ENCODE results near the gene DPP6. TPM values are rescaled to one million over a fixed set of nuclear protein-coding genes. Genes with fewer than 3 reads are reported as not detected.
"Not testable (repeated sequence)": the region's sequence is repeated elsewhere in the genome, so short reads cannot be mapped to it uniquely, and the experiment has no call there.

Gene DPP6
- total RNA-seq, 1 donor from 2014 or later: not detected

DNA sequence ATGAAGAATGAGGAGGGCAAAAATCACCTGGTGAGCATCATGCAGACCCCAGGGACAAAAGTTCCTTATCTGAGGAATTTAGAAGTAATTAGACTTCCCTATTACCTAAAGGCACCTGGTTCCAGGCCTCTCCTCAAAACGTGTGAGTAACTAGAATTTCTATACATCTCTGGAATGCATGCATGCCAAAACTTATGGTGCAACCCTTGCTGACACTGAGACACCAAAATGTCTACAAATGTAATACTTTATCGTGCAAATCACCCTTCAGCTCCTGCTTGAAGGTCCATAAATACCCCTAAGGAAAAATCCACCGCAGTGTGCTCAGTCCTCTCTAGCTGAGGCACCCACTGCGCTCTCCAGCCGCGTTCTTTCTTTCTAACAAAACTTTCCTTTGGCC lies 866.5 kb downstream of the DPP6 start:
- intact Hi-C loops (cut with micrococcal nuclease): no loop called here

DNA sequence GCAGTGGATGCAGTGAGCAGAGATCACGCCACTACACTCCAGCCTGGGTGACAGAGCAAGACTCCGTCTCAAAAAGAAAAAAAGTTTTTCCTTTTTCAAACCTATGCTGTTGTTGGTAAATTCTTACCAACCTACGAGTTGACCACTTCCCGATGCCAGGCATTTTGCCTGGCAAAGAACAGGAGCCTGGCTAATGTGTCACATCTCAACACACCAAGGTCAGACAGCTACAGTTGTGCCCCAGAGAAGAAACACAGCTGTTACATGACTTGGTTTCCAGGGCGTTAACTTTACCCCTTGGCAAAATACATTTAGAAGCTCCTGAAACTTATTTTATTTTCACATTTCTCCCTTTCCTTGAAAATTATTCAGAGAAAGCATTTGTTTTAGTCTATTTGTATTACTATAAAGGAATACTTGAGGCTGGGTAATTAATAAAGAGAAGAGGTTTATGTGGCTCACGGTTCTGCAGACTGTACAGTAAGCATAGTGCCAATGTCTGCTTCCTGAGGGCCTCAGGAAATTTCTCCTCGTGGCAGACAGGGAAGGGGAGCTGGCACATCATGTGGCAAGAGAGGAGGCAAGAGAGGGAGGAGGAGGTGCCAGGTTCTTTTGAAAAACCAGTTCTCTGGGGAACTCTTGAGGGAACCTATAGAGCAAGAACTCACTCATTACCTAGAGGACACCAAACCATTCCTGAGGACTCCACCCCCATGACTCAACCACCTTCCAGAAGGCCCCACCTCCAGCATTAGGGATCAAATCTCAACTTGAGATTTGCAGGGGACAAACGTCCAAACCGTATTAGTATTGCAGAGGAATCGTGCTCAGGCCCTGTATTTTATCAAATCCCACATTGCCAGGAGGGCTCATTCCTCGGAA lies 867.4 kb downstream of the DPP6 start:
- intact Hi-C loops (cut with micrococcal nuclease): loop anchor here (10.0 kb wide), 2 partner anchors 605 to 815 kb away; no protein-coding TSS in a partner anchor

DNA sequence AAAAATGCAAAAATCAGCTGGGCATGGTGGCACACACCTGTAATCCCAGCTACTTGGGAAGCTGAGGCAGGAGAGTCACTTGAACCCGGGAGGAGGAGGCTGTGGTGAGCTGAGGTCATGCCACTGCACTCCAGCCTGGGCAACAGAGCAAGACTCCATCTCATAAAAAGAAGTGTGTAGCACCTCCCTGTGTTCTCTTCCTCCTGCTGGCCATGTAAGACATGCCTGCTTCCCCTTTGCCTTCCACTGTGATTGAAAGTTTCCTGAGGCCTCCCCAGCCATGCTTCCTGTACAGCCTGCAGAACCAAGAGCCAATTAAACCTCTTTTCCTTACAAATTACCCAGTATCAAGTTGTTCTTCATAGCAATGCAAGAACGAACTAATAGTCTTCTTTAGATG lies 870.3 kb downstream of the DPP6 start:
- intact Hi-C loops (cut with micrococcal nuclease): loop anchor here (10.0 kb wide), 2 partner anchors 602 to 812 kb away; no protein-coding TSS in a partner anchor

DNA sequence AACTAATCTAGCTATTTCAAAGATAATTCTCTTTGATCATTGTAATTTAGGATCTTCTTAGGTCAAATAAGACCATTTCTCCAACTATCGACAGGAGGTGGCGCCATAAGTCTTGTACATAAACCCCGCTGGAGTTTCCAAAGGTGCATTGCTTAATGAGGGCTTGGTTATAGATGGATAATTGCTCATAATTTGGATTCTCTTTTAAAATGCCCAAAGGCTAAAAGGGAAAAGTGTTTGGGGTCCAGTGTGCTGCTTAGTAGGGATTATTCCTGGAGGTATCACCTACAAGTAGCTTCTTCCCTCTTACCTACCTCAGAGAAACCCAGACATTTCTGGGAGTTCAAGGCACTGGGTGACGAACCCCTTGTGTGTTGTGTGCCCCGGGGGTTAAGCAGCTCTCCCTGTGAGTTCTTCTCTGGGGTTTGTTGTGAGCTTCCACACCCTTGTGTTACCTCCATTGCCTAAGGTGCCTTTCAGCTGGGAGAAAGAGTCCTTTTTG lies 875.5 kb downstream of the DPP6 start:
- intact Hi-C loops (cut with micrococcal nuclease): loop anchor here (1.0 to 10.0 kb wide), 13 partner anchors 14 to 1690 kb away; partner anchors contain the start of genes HTR5A, INSIG1, PAXIP1 and RBM33

DNA sequence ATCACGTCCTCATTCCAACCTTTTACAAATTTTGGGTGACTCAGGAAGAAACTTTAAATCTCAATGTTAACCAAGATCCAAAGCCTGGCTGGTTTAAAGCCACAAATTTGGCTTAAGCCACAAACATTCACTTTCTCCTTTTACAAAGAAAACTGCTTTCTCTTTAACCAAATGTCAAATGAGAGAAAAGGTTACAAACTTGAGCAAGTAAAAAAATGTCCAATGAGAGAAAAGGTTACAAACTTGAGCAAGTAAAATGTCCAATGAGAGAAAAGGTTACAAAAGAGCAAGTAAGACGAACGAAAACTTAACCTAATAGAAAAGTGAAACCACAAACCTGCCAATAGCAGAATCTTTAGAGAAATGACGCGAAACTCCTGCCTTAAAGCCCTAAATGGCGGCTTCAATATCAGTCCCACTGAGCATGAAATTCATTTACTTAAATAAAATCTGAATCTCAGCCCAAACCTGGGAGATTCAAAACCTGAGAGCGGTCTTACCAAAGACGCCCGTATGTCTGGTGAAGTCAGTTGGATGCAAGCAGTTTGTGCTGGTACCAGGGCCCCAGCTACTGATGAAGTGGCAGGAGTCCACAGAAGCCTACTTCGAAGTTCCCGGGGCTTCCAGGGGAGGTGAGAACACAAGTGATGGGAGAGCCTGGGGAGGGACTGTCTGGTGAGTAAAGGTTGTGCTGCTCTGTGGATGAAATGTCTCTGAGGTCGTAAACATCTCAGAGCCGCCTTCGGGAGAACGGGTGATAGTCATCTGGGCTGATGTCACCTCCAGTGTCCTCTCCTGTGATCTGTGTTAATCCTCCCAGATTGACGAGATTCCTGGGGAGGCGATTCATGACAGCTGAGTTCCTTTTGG lies 876.2 kb downstream of the DPP6 start:
- intact Hi-C loops (cut with micrococcal nuclease): loop anchor here (1.0 to 10.0 kb wide), 11 partner anchors 15 to 1689 kb away; partner anchors contain the start of genes HTR5A, INSIG1, PAXIP1 and RBM33

DNA sequence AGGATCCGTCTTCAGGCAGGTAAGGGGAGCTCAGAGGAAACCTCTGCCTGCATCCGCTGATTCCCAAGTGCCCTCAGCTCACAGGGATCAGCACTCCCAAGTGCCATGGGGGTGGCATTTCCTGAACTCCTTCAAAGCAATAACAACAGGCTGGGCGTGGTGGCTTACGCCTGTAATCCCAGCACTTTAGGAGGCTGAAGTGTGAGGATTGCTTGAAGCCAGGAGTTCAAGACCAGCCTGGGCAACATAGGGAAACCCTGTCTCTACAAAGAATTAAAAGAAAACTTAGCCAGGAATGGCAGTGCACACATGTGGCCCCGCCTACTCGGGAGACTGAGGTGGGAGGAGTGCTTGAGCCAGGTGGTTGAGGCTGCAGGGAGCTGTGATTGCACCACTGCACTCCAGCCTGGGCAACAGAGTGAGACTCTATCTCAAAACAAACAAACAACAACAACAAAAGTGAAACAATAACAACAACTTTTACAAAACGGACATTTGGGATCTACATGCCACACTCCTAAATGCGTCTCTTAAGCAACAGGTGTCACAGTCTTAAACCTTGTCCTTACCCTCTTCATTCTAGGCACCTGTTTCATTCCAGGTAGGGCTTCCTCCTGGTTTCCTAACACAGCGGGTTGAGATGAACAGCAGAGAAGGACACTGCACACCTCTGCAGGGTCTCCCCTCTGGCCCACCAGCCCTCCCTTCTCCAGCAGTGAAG lies 877.0 kb downstream of the DPP6 start:
- intact Hi-C loops (cut with micrococcal nuclease): loop anchor here (5.0 to 10.0 kb wide), 4 partner anchors 596 to 1688 kb away; no protein-coding TSS in a partner anchor

DNA sequence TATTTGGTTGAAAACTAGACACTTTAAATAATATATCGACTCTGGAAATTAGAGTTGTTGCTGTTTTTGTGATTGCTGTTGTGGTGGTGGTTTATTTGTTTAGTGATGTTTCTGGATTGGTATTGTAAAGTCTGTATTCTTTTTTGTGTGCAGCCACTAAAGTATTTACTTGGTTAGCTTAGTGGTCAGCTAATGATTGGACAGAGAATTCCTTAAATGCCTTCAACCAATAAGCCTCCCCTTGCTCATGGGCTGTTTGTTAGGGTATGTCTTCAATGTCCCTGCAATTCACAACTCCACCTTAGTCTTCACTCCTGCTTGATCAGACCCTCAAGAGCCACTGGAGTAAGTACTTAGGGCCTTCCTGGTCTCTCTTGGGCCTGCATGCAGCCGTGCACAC lies 879.7 kb downstream of the DPP6 start:
- intact Hi-C loops (cut with micrococcal nuclease): no loop called here

DNA sequence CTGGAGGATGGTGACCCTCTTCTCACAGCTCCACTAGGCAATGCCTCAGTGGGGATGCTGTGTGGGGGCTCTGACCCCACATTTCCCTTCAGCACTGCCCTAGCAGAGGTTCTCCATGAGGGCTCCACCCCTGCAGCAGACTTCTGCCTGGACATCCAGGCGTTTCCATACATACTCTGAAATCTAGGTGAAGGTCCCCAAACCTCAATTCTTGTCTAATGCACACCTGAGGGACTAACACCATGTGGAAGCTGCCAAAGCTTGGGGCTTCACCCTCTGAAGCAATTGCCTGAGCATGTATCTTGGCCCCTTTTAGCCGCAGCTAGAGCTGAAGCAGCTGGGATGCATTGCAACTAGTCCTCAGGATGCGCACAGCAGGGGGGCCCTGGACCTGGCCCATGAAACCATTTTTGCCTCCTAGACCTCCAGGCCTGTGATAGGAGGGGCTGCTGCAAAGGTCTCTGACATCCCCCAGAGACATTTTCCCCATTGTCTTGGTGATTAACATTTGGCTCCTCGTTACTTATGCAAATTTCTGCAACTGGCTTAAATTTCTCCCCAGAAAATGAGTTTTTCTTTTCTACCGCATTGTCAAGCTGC lies 882.3 kb downstream of the DPP6 start:
- intact Hi-C loops (cut with micrococcal nuclease): not testable (repeated sequence)

DNA sequence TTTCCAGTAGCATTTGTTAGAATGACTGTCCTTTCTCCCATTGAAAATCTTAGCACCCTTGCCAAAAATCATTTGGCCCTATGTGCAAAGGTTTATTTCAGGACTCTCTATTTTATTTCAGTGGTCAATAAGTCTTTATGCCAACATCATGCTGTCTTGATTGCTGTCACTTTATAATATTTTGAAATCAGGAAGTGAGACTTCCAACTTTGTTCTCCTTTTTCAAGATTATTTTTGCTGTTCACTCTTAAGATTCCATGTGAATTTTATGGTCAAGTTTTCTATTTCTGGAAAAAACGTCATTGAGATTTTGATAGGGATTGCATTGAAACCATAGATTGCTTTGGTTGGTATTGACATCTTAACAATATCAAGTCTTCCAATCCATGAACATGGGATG lies 885.6 kb downstream of the DPP6 start:
- intact Hi-C loops (cut with micrococcal nuclease): no loop called here

DNA sequence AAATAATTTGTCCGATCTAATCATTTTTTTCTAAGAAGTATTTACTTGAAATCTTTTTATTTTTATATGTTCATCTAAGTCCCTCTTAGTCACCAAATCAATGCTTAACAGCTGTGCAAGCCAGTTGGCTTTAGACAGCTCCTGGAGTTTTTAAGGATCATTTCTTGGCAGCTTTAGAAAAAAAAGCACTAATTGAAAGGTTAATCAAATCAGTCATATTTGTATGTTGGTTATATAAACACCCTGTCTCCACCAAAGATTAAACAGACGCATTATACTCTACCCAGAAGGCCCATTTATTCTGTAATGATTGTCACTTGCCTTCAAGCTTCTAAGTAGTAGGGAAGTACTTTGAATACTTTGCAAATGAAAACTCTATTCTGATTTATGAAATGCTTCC lies 890.5 kb downstream of the DPP6 start:
- intact Hi-C loops (cut with micrococcal nuclease): no loop called here
